CD4-positive, alpha-beta T cell treated with Interleukin-17A for 1 hour (primary cell): ENCODE data around the gene OR5T2.
"Not testable (repeated sequence)": the region's sequence is repeated elsewhere in the genome, so short reads cannot be mapped to it uniquely, and the experiment has no call there.

Source experiments
- DNase-seq: peaks from one replicate; pipeline ENCODE4 v3.0.0-alpha.2; 2020

OR5T2 gene

GRCh38 chr11:56234155-56234554, at the start of gene OR5T2:
TSS of gene OR5T2 (minus strand) at chr11:56234255. CDS start at chr11:56233062, 1,193 bp downstream.
- no peak for DNase-seq

- no peak for DNase-seq
These were observed 39.8 kb upstream of the OR5T2 start, which contains the start of gene OR5T1 for GRCh38 chr11:56273854-56274253. TSS of gene OR5T1 (plus strand) at chr11:56274154. CDS start at chr11:56275639, 1,485 bp downstream.

- no peak for DNase-seq
These were observed 37.0 kb upstream of the OR5T2 start for GRCh38 chr11:56271092-56271491.

- no peak for DNase-seq
These were observed 17.9 kb upstream of the OR5T2 start, which contains the start of gene OR5T3 for GRCh38 chr11:56251954-56252353. TSS of gene OR5T3 (plus strand) at chr11:56252254. CDS start at chr11:56252254, 0 bp downstream.

GRCh38 chr11:56219735-56220134, 14.3 kb downstream of the OR5T2 start:
- DNase-seq, result not testable (repeated sequence)

- DNase-seq, result no peak
These were observed 19.5 kb downstream of the OR5T2 start for GRCh38 chr11:56214537-56214936.

- no peak for DNase-seq
These were observed 26.3 kb downstream of the OR5T2 start for GRCh38 chr11:56207790-56208189.

GRCh38 chr11:56197367-56197766, 36.7 kb downstream of the OR5T2 start:
- no peak for DNase-seq

- no peak for DNase-seq
These were observed 37.4 kb downstream of the OR5T2 start for GRCh38 chr11:56196705-56197104.

GRCh38 chr11:56188602-56189001, 45.5 kb downstream of the OR5T2 start:
- DNase-seq, result no peak

- no peak for DNase-seq
These were observed 50.6 kb downstream of the OR5T2 start for GRCh38 chr11:56183459-56183858.
